ENCODE results near the gene CGRRF1. TPM values are rescaled to one million over a fixed set of nuclear protein-coding genes. Genes with fewer than 3 reads are reported as not detected.
A peak's percentile ranks its signal among the peaks of the same experiment; 100 is the strongest.

Gene CGRRF1
- total and polyA plus RNA-seq, 7 donors: 14.1 to 41.9 (median 21.6) TPM

DNA sequence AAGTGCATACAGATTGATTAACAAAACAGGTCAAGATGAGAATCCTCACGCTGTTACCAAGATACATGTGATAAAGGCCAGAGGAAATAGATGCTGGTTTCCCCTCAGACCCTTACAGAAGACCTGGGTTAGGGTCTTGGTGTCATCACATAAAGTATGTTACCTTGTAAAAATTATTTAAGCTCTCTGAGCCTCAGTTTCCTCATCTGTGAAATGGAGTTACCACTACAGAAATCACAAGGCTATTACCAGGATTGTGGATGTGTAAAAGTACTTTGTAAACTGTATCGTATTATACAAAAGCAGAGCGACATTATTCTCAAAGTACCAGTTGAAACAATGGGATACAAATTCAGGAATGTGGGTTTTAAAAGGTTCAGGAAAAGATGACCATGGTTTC lies 71.2 kb downstream of the CGRRF1 start:
- no peaks in the 10 kb centered on the region for H3K9me3 ChIP-seq
- peaks cover 69% of the 10 kb centered on the region for H3K4me1 ChIP-seq
- H3K27me3 ChIP-seq (ENCODE audit: insufficient read depth in 3 of 3, low read length in 2 of 3): no peaks in the 10 kb centered on the region
- 96 to 98% (median 97%) methylated on average over 3 of the region's 3 CpGs for WGBS, 3 donors
- TF ChIP-seq, protein P1, sequence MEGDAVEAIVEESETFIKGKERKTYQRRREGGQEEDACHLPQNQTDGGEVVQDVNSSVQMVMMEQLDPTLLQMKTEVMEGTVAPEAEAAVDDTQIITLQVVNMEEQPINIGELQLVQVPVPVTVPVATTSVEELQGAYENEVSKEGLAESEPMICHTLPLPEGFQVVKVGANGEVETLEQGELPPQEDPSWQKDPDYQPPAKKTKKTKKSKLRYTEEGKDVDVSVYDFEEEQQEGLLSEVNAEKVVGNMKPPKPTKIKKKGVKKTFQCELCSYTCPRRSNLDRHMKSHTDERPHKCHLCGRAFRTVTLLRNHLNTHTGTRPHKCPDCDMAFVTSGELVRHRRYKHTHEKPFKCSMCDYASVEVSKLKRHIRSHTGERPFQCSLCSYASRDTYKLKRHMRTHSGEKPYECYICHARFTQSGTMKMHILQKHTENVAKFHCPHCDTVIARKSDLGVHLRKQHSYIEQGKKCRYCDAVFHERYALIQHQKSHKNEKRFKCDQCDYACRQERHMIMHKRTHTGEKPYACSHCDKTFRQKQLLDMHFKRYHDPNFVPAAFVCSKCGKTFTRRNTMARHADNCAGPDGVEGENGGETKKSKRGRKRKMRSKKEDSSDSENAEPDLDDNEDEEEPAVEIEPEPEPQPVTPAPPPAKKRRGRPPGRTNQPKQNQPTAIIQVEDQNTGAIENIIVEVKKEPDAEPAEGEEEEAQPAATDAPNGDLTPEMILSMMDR (IDR thresholded peaks at IDR 0.05): no peak
- ATAC-seq (no peak), DNase-seq (no peak)
- H3K27ac ChIP-seq: no peak overlapping the region
- no peaks in the 10 kb centered on the region for H3K36me3 ChIP-seq (ENCODE audit: insufficient read depth in 1 of 2, low read depth in 1 of 2)
- no peak overlapping the region for H3K4me3 ChIP-seq
- intact Hi-C loops (cut with DNase I): loop anchor here in 1 of 2 donors (5.0 kb wide), 1 partner anchor 41 kb away; no protein-coding TSS in a partner anchor

DNA sequence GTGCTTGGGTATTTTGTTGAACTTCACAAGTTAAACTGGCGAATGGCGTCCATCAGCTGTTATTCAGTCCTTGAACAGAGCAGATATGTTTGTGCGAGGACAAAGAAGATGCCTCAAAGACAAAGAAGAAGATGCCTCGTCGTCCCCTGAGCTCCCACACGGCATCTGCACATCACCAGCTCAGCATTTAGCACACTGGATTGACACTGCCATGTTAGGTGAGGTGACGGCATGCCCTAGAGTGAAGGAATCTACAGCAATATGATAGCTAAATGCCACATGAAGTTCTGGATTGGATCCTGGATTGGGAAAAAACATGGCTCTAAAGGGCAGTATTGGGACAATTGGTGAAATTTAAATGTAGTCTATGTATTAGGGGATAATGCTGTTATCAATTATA lies 72.6 kb downstream of the CGRRF1 start:
- ATAC-seq (peak in 3 of 4 donors; percentile 39 to 60 (median 43)), DNase-seq (no peak)
- intact Hi-C loops (cut with DNase I): loop anchor here in 1 of 2 donors (5.0 kb wide), 1 partner anchor 40 kb away; no protein-coding TSS in a partner anchor
- no peaks in the 10 kb centered on the region for H3K9me3 ChIP-seq
- peaks cover 55% of the 10 kb centered on the region for H3K4me1 ChIP-seq
- H3K27me3 ChIP-seq (ENCODE audit: insufficient read depth in 3 of 3, low read length in 2 of 3): no peaks in the 10 kb centered on the region
- H3K27ac ChIP-seq: no peak overlapping the region
- no peaks in the 10 kb centered on the region for H3K36me3 ChIP-seq (ENCODE audit: insufficient read depth in 1 of 2, low read depth in 1 of 2)
- TF ChIP-seq, protein P1 (IDR thresholded peaks at IDR 0.05): no peak
- WGBS, 3 donors: 52 to 84% (median 59%) methylated on average over 7 of the region's 7 CpGs
- no peak overlapping the region for H3K4me3 ChIP-seq

DNA sequence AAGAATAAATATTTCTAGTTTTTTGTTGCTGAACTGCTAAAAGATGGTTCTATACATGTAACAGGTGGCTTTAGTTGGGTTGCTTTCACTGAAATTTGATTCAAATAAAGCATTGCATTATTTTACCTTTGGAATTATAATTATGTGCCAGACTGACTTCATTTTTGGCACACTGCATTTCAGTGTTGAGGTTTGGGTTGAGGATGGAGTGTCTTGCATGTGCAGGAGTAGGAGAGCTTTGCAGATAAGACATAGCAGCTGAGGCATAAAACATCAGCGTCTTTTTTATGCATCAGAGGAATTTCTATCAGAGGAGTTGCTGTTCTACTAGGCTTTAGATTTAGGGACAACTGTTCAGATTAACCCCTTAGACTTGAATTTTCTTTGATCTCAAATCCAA lies 74.4 kb downstream of the CGRRF1 start:
- TF ChIP-seq, protein P1 (IDR thresholded peaks at IDR 0.05): no peak
- no peak overlapping the region for H3K27ac ChIP-seq
- no peak for ATAC-seq
- no peak for DNase-seq
- H3K9me3 ChIP-seq: no peaks in the 10 kb centered on the region
- H3K36me3 ChIP-seq (ENCODE audit: insufficient read depth in 1 of 2, low read depth in 1 of 2): no peaks in the 10 kb centered on the region
- WGBS, 3 donors: 25 to 39% (median 38%) methylated on average over 1 of the region's 1 CpG
- H3K4me3 ChIP-seq: no peak overlapping the region
- peaks cover 48% of the 10 kb centered on the region for H3K4me1 ChIP-seq
- H3K27me3 ChIP-seq (ENCODE audit: insufficient read depth in 3 of 3, low read length in 2 of 3): no peaks in the 10 kb centered on the region
- intact Hi-C loops (cut with DNase I): loop anchor here in 1 of 2 donors (5.0 kb wide), 1 partner anchor 38 kb away; no protein-coding TSS in a partner anchor

DNA sequence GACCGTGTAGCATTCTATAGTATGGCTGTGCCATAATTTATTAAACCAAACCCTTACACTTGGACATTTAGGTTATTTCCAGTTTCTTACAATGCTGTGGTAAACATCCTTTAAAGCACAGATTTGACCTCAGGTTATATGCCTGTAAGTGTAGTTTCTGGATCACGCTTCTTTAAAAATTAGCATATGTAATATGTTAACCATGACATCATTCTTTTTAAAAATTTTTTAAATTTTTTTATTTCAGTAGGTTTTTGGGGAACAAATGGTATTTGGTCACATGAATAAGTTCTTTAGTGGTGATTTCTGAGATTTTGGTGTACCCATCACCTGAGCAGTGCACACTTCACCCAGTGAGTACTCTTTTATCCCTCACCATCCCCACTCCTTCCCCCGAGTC lies 75.5 kb downstream of the CGRRF1 start:
- no peaks in the 10 kb centered on the region for H3K27me3 ChIP-seq (ENCODE audit: insufficient read depth in 3 of 3, low read length in 2 of 3)
- WGBS, 3 donors: 94 to 96% (median 94%) methylated on average over 3 of the region's 3 CpGs
- H3K36me3 ChIP-seq (ENCODE audit: insufficient read depth in 1 of 2, low read depth in 1 of 2): no peaks in the 10 kb centered on the region
- ATAC-seq: no peak
- TF ChIP-seq, protein P1 (IDR thresholded peaks at IDR 0.05): no peak
- DNase-seq: no peak
- no peaks in the 10 kb centered on the region for H3K9me3 ChIP-seq
- intact Hi-C loops (cut with DNase I): no loop called here
- peaks cover 52% of the 10 kb centered on the region for H3K4me1 ChIP-seq
- no peak overlapping the region for H3K27ac ChIP-seq
- no peak overlapping the region for H3K4me3 ChIP-seq

Other genes starting within 250 kb of the CGRRF1 start
- 1 to 10 TPM; 1.4 to 5.2 (median 3.2) TPM for gene CDKN3, start 112.9 kb upstream of the CGRRF1 start, total RNA-seq
- 1 to 10 TPM; 1.4 to 6.0 (median 1.9) TPM for gene CDKN3, start 112.9 kb upstream of the CGRRF1 start, polyA plus RNA-seq
- 10 to 100 TPM; 57.8 to 79.0 (median 63.0) TPM for gene CNIH1, start 68.5 kb upstream of the CGRRF1 start, total RNA-seq
- 100 to 1,000 TPM in 2 of 3 donors, 10 to 100 TPM in 1; 85.8 to 172 (median 149) TPM for gene CNIH1, start 68.5 kb upstream of the CGRRF1 start, polyA plus RNA-seq
- 10 to 100 TPM; 11.5 to 14.6 (median 13.8) TPM for gene GMFB, start 20.9 kb upstream of the CGRRF1 start, total RNA-seq
- gene GMFB, start 20.9 kb upstream of the CGRRF1 start, polyA plus RNA-seq: 10 to 100 TPM in 2 of 3 donors, 1 to 10 TPM in 1; 5.0 to 22.9 (median 19.3) TPM
- gene SAMD4A, start 57.2 kb downstream of the CGRRF1 start, total RNA-seq: 100 to 1,000 TPM in 1 of 4 donors, 10 to 100 TPM in 3; 66.7 to 139 (median 76.3) TPM
- 10 to 100 TPM in 2 of 3 donors, 1 to 10 TPM in 1; 9.6 to 67.9 (median 22.1) TPM for gene SAMD4A, start 57.2 kb downstream of the CGRRF1 start, polyA plus RNA-seq

Data from psoas muscle (tissue), 8 donors.